Measurements from ENCODE around the gene SUPT20HL2.

DNA sequence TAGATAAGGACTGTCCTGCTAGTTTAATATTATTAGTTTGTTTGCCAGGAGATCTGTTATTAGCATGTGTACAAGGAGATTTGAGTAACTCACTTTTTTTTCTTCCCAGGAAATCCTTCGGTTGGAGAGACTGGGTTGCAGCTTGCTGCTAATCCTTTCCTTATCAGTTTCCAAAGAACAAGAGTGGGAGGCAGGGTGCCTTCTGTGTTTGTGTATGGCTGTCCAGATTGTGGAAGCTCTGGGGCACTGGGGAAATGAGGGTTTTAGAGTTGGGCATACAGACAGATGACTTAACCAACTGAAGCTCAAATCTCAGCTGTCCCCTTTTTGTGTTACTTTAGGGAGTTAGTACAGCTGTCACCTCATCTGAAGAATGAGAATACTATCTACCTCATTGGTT, 34.0 kb upstream of the SUPT20HL2 start:
- no peak for TF ChIP-seq CTCF (IDR thresholded peaks at IDR 0.05; ENCODE audit: low read depth, low read length, missing input control)
- no peak for TF ChIP-seq MAX (IDR thresholded peaks at IDR 0.05)

Data from liver (tissue), 2 donors.